Nephron (organoid): ENCODE data around the gene ASXL3.

ENCODE experiments used
- H3K27ac Mint-ChIP-seq, 3 experiments: 2 replicates each; pipeline ENCODE4 v1.8.0; 2020; ENCODE audit warnings: mixed read lengths in 3 of 3, mild to moderate bottlenecking in 2 of 3, moderate library complexity in 1 of 3
- H3K27me3 Mint-ChIP-seq: 2 replicates; pipeline ENCODE4 v1.8.0; 2021; ENCODE audit warnings: low read depth, mild to moderate bottlenecking, moderate library complexity, mixed read lengths
- H3K36me3 Mint-ChIP-seq: 2 replicates; pipeline ENCODE4 v1.8.0; 2020; ENCODE audit warnings: low read depth, mixed read lengths
- H3K4me1 Mint-ChIP-seq: 2 replicates; pipeline ENCODE4 v1.8.0; 2020; ENCODE audit warnings: mixed read lengths
- H3K4me3 Mint-ChIP-seq, 3 experiments: 2 replicates each; pipeline ENCODE4 v1.8.0; 2020; ENCODE audit warnings: mild to moderate bottlenecking in 3 of 3, mixed read lengths in 3 of 3, moderate library complexity in 2 of 3
- H3K9me3 Mint-ChIP-seq: 2 replicates; pipeline ENCODE4 v1.8.0; 2020; ENCODE audit warnings: mixed read lengths
- TF ChIP-seq, protein P1 (sequence below), 3 experiments: fragments of 200-600 bp; sonication (generic); IDR thresholded peaks; one replicate each; pipeline ENCODE4 v1.5.0; 2021; ENCODE audit warnings: antibody characterized with exemption in 3 of 3; ENCODE audit not compliant: unreplicated experiment in 3 of 3

ASXL3 gene

GRCh38 chr18:33673689-33674088, 95.7 kb downstream of the ASXL3 start:
- H3K27ac Mint-ChIP-seq = peak overlapping the region in 1 of 3 experiments; percentile 12
- TF ChIP-seq, protein P1, sequence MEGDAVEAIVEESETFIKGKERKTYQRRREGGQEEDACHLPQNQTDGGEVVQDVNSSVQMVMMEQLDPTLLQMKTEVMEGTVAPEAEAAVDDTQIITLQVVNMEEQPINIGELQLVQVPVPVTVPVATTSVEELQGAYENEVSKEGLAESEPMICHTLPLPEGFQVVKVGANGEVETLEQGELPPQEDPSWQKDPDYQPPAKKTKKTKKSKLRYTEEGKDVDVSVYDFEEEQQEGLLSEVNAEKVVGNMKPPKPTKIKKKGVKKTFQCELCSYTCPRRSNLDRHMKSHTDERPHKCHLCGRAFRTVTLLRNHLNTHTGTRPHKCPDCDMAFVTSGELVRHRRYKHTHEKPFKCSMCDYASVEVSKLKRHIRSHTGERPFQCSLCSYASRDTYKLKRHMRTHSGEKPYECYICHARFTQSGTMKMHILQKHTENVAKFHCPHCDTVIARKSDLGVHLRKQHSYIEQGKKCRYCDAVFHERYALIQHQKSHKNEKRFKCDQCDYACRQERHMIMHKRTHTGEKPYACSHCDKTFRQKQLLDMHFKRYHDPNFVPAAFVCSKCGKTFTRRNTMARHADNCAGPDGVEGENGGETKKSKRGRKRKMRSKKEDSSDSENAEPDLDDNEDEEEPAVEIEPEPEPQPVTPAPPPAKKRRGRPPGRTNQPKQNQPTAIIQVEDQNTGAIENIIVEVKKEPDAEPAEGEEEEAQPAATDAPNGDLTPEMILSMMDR (IDR thresholded peaks at IDR 0.05; ENCODE audit: unreplicated experiment in 3 of 3) = no peak
- H3K9me3 Mint-ChIP-seq = no peaks in the 10 kb centered on the region
- H3K4me3 Mint-ChIP-seq = no peak overlapping the region
- H3K4me1 Mint-ChIP-seq = peaks cover 14% of the 10 kb centered on the region
- H3K36me3 Mint-ChIP-seq = peaks cover 34% of the 10 kb centered on the region
- H3K27me3 Mint-ChIP-seq = no peaks in the 10 kb centered on the region

GRCh38 chr18:33676593-33676992, 98.6 kb downstream of the ASXL3 start:
- H3K4me1 Mint-ChIP-seq = peaks cover 14% of the 10 kb centered on the region
- H3K9me3 Mint-ChIP-seq = no peaks in the 10 kb centered on the region
- no peaks in the 10 kb centered on the region for H3K27me3 Mint-ChIP-seq
- TF ChIP-seq, protein P1 (IDR thresholded peaks at IDR 0.05; ENCODE audit: unreplicated experiment in 3 of 3) = no peak
- peaks cover 30% of the 10 kb centered on the region for H3K36me3 Mint-ChIP-seq
- peak overlapping the region; percentile 82 to 93 (median 85) for H3K27ac Mint-ChIP-seq
- H3K4me3 Mint-ChIP-seq = no peak overlapping the region

GRCh38 chr18:33677891-33678290, 99.9 kb downstream of the ASXL3 start:
- TF ChIP-seq, protein P1 (IDR thresholded peaks at IDR 0.05; ENCODE audit: unreplicated experiment in 3 of 3) = no peak
- no peaks in the 10 kb centered on the region for H3K27me3 Mint-ChIP-seq
- H3K4me1 Mint-ChIP-seq = peaks cover 14% of the 10 kb centered on the region
- no peak overlapping the region for H3K4me3 Mint-ChIP-seq
- peaks cover 30% of the 10 kb centered on the region for H3K36me3 Mint-ChIP-seq
- H3K27ac Mint-ChIP-seq = peak overlapping the region in 1 of 3 experiments; percentile 21
- H3K9me3 Mint-ChIP-seq = no peaks in the 10 kb centered on the region

GRCh38 chr18:33682436-33682835, 104.4 kb downstream of the ASXL3 start:
- H3K4me1 Mint-ChIP-seq = peaks cover 3% of the 10 kb centered on the region
- no peaks in the 10 kb centered on the region for H3K9me3 Mint-ChIP-seq
- TF ChIP-seq, protein P1 (IDR thresholded peaks at IDR 0.05; ENCODE audit: unreplicated experiment in 3 of 3) = no peak
- H3K4me3 Mint-ChIP-seq = no peak overlapping the region
- H3K36me3 Mint-ChIP-seq = peaks cover 46% of the 10 kb centered on the region
- H3K27me3 Mint-ChIP-seq = no peaks in the 10 kb centered on the region
- H3K27ac Mint-ChIP-seq = no peak overlapping the region

DNA sequence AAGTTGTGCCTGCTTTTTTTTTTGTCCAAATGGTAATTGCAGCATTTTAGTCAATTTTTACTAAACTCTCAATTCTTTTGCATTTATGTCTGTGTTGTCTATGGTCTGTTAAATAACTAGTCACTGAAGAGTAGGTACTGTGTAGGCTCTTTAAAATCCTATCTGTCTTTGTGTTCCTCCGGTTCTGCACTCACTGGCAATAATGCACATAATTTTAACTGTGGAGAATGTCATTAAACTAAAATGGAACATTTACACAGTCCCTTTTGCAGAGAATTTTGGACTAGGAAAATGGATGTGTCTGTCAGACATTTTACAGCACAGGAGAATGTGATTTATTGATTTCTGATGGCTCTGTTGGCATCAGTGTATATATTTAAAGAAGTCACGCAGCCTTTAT, 116.6 kb downstream of the ASXL3 start:
- H3K4me3 Mint-ChIP-seq = no peak overlapping the region
- no peaks in the 10 kb centered on the region for H3K9me3 Mint-ChIP-seq
- no peaks in the 10 kb centered on the region for H3K27me3 Mint-ChIP-seq
- H3K4me1 Mint-ChIP-seq = no peaks in the 10 kb centered on the region
- H3K27ac Mint-ChIP-seq = no peak overlapping the region
- TF ChIP-seq, protein P1 (IDR thresholded peaks at IDR 0.05; ENCODE audit: unreplicated experiment in 3 of 3) = no peak
- peaks cover 33% of the 10 kb centered on the region for H3K36me3 Mint-ChIP-seq

GRCh38 chr18:33696332-33697162, 118.5 kb downstream of the ASXL3 start:
- no peak overlapping the region for H3K27ac Mint-ChIP-seq
- H3K9me3 Mint-ChIP-seq = no peaks in the 10 kb centered on the region
- no peaks in the 10 kb centered on the region for H3K4me1 Mint-ChIP-seq
- no peak overlapping the region for H3K4me3 Mint-ChIP-seq
- H3K36me3 Mint-ChIP-seq = peaks cover 15% of the 10 kb centered on the region
- TF ChIP-seq, protein P1 (IDR thresholded peaks at IDR 0.05; ENCODE audit: unreplicated experiment in 3 of 3) = no peak
- H3K27me3 Mint-ChIP-seq = no peaks in the 10 kb centered on the region
